ENCODE data around the gene ZNF143.

DNA sequence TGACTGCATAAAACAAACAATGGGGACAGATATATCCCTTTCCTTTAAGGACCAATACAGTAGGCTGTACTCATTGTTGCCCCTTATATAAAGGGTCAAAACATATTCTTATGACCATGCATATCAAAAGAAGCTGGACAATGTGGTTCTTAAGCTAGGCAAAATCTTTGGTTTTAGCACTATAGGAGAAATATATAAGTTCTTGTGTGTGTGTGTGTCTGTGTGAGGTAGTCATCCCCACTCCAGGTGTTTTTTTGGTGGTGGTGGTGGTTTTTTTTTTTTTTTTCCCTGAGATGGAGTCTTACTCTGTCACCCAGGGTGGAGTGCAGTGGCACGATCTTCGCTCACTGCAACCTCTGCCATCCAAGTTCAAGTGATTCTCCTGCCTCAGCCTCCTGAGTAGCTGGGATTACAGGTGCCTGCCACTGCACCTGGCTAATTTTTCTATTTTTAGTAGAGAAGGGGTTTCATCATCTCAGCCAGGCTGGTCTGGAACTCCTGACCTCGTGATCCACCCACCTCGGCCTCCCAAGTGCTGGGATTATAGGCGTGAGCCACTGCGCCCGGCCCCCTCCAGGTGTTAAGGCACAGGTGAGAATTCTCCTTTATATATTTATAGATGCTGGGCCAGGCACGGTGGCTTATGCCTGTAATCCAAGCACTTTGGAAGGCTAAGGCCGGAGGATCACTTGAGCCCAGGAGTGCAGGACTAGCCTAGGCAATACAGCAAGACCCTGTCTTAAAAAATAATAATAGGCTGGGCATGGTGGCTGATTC, 12.0 kb upstream of the ZNF143 start:
- TF ChIP-seq EP300 (conservative IDR thresholded peaks at IDR 0.05; ENCODE audit: poor library complexity, severe bottlenecking), result no peak
- TF ChIP-seq, protein P1, sequence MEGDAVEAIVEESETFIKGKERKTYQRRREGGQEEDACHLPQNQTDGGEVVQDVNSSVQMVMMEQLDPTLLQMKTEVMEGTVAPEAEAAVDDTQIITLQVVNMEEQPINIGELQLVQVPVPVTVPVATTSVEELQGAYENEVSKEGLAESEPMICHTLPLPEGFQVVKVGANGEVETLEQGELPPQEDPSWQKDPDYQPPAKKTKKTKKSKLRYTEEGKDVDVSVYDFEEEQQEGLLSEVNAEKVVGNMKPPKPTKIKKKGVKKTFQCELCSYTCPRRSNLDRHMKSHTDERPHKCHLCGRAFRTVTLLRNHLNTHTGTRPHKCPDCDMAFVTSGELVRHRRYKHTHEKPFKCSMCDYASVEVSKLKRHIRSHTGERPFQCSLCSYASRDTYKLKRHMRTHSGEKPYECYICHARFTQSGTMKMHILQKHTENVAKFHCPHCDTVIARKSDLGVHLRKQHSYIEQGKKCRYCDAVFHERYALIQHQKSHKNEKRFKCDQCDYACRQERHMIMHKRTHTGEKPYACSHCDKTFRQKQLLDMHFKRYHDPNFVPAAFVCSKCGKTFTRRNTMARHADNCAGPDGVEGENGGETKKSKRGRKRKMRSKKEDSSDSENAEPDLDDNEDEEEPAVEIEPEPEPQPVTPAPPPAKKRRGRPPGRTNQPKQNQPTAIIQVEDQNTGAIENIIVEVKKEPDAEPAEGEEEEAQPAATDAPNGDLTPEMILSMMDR (IDR thresholded peaks at IDR 0.05; ENCODE audit: poor library complexity, severe bottlenecking), result no peak
- TF ChIP-seq SMC3 (conservative IDR thresholded peaks at IDR 0.05; ENCODE audit: poor library complexity), result no peak
- no peak for TF ChIP-seq POLR2AphosphoS5 (IDR thresholded peaks at IDR 0.05)
- no peak for TF ChIP-seq EZH2 (IDR thresholded peaks at IDR 0.05; ENCODE audit: borderline replicate concordance, insufficient read depth, low read length, poor library complexity, severe bottlenecking)
- no peak for TF ChIP-seq TAF1 (IDR thresholded peaks at IDR 0.05; ENCODE audit: low read depth)
- TF ChIP-seq REST (IDR thresholded peaks at IDR 0.05; ENCODE audit: borderline replicate concordance), result no peak
- TF ChIP-seq MXI1 (conservative IDR thresholded peaks at IDR 0.05; ENCODE audit: poor library complexity, severe bottlenecking), result no peak

Measured in neural cell (in vitro differentiated cells).